Mesendoderm (in vitro differentiated cells): ENCODE results near the gene APOBEC3C. TPM values are rescaled to one million over a fixed set of nuclear protein-coding genes. Genes with fewer than 3 reads are reported as not detected.

Experiments
- DNase-seq: peaks from one replicate; pipeline ENCODE4 v3.0.0; 2013
- H2AK5ac ChIP-seq: 2 replicates; pipeline ENCODE4 v1.6.1; 2013; ENCODE audit warnings: low read length, inconsistent platforms
- H2BK120ac ChIP-seq: 2 replicates; pipeline ENCODE4 v1.6.1; 2013; ENCODE audit warnings: low read depth, mild to moderate bottlenecking, low read length, moderate library complexity, mixed read lengths
- H2BK15ac ChIP-seq: replicated peaks from 2 replicates; pipeline ENCODE4 v1.6.1; 2013; ENCODE audit warnings: low read depth, mild to moderate bottlenecking, moderate library complexity
- H2BK5ac ChIP-seq: 2 replicates; pipeline ENCODE4 v1.6.1; 2013; ENCODE audit warnings: low read length, inconsistent platforms
- H3K18ac ChIP-seq: 2 replicates; pipeline ENCODE4 v1.6.1; 2013; ENCODE audit warnings: mild to moderate bottlenecking, low read length, mixed read lengths
- H3K23ac ChIP-seq: one replicate; pipeline ENCODE4 v1.6.1; 2013; ENCODE audit warnings: low read length
- H3K27ac ChIP-seq: 2 replicates; pipeline ENCODE4 v1.5.1; 2013; ENCODE audit warnings: low read depth, mild to moderate bottlenecking, inconsistent platforms, low read length, moderate library complexity
- H3K27me3 ChIP-seq: 2 replicates; pipeline ENCODE4 v1.6.1; 2013; ENCODE audit warnings: low read length, control low read depth, mild to moderate bottlenecking, inconsistent platforms; ENCODE audit not compliant: insufficient read depth, poor library complexity
- H3K36me3 ChIP-seq: 2 replicates; pipeline ENCODE4 v1.6.1; 2013; ENCODE audit warnings: low read length, inconsistent platforms; ENCODE audit not compliant: control insufficient read depth, insufficient read depth
- H3K4ac ChIP-seq: one replicate; pipeline ENCODE4 v1.6.1; 2013; ENCODE audit warnings: low read depth, mild to moderate bottlenecking, low read length, moderate library complexity
- H3K4me1 ChIP-seq: 2 replicates; pipeline ENCODE4 v1.6.1; 2013; ENCODE audit warnings: low read depth, low read length, inconsistent platforms; ENCODE audit not compliant: control insufficient read depth
- H3K4me2 ChIP-seq: 2 replicates; pipeline ENCODE4 v1.6.1; 2013; ENCODE audit warnings: low read length
- H3K4me3 ChIP-seq: 2 replicates; pipeline ENCODE4 v1.5.1; 2013; ENCODE audit warnings: mild to moderate bottlenecking, low read length
- H3K56ac ChIP-seq: one replicate; pipeline ENCODE4 v1.6.1; 2013; ENCODE audit warnings: low read length
- H3K79me1 ChIP-seq: 2 replicates; pipeline ENCODE4 v1.6.1; 2013; ENCODE audit warnings: low read length, inconsistent platforms
- H3K79me2 ChIP-seq: 2 replicates; pipeline ENCODE4 v1.6.1; 2013; ENCODE audit warnings: mild to moderate bottlenecking, low read length; ENCODE audit not compliant: control insufficient read depth, insufficient read depth
- H3K9ac ChIP-seq: 2 replicates; pipeline ENCODE4 v1.6.1; 2013; ENCODE audit warnings: low read length, inconsistent platforms
- H4K5ac ChIP-seq: one replicate; pipeline ENCODE4 v1.6.1; 2013; ENCODE audit warnings: low read length
- H4K8ac ChIP-seq: one replicate; pipeline ENCODE4 v1.6.1; 2013; ENCODE audit warnings: low read depth, mild to moderate bottlenecking, control low read depth, low read length, moderate library complexity
- WGBS: extraction: QIAGEN DNeasy Blood & Tissue Kit; methylation state at CpG from one replicate; pipeline ENCODE4 v1.1.7; 2013; ENCODE audit warnings: low lambda C conversion rate, missing lambda C conversion rate; ENCODE audit not compliant: insufficient coverage; ENCODE audit errors: extremely low coverage; 5-methylcytosine and 5-hydroxymethylcytosine counted together
- polyA plus RNA-seq, 2 experiments: library from polyadenylated mRNA; stranded (reverse); fragments of 200-250 nt; gene quantifications; one replicate each; pipeline ENCODE4 v1.2.3, GENCODE V29; 2013

The APOBEC3C gene
- 25.5 TPM for polyA plus RNA-seq (2013, experiment 1 of 2)
- 25.1 TPM for polyA plus RNA-seq (2013, experiment 2 of 2)

GRCh38 chr22:39013942-39014722 is at the start of gene APOBEC3C:
Gene APOBEC3C (plus strand): TSS chr22:39014257. CDS start chr22:39014363, 106 bp downstream.
- Histone ChIP-seq H3K79me2 (no peaks in the 10 kb centered on the region), H2AK5ac (no peak within 1 kb of the TSS), H3K36me3 (no peaks in the 10 kb centered on the region), H2BK5ac (peak within 1 kb of the TSS; percentile 86), H3K4me2 (peak within 1 kb of the TSS; percentile 8), H3K4me1 (peaks cover 4% of the 10 kb centered on the region), H3K23ac (no peak within 1 kb of the TSS), H3K4ac (peak within 1 kb of the TSS; percentile 99), H3K27me3 (no peaks in the 10 kb centered on the region), H3K56ac (peak within 1 kb of the TSS; percentile 94), H2BK120ac (peak within 1 kb of the TSS; percentile 35), H3K27ac (peak within 1 kb of the TSS; percentile 90), H4K8ac (no peak within 1 kb of the TSS), H3K18ac (peak within 1 kb of the TSS; percentile 82), H3K9ac (peak within 1 kb of the TSS; percentile 86), H2BK15ac (no peak within 1 kb of the TSS), H4K5ac (no peak within 1 kb of the TSS), H3K4me3 (peak within 1 kb of the TSS; percentile 27), H3K79me1 (no peaks in the 10 kb centered on the region)
- no CpG with 5 or more reads among the region's 18 CpGs for WGBS
- DNase-seq, result peak; percentile 87

GRCh38 chr22:38964306-38964705 is 49.8 kb upstream of the APOBEC3C start:
- no peaks in the 10 kb centered on the region for H3K27me3 ChIP-seq
- no peaks in the 10 kb centered on the region for H3K4me1 ChIP-seq

GRCh38 chr22:38964989-38965388 is 49.1 kb upstream of the APOBEC3C start:
- H3K56ac ChIP-seq, result peak overlapping the region; percentile 25
- DNase-seq, result no peak
- H4K8ac ChIP-seq, result no peak overlapping the region
- no peaks in the 10 kb centered on the region for H3K4me1 ChIP-seq
- WGBS, result no CpG with 5 or more reads among the region's 4 CpGs
- H2AK5ac ChIP-seq, result no peak overlapping the region
- H2BK15ac ChIP-seq, result no peak overlapping the region
- H3K27me3 ChIP-seq, result no peaks in the 10 kb centered on the region
- no peak overlapping the region for H3K4ac ChIP-seq
- H3K36me3 ChIP-seq, result no peaks in the 10 kb centered on the region
- no peak overlapping the region for H3K9ac ChIP-seq
- H3K79me1 ChIP-seq, result no peaks in the 10 kb centered on the region
- H3K79me2 ChIP-seq, result no peaks in the 10 kb centered on the region
- no peak overlapping the region for H3K18ac ChIP-seq
- H2BK120ac ChIP-seq, result no peak overlapping the region
- H3K27ac ChIP-seq, result no peak overlapping the region
- no peak overlapping the region for H3K23ac ChIP-seq
- no peak overlapping the region for H4K5ac ChIP-seq
- no peak overlapping the region for H3K4me2 ChIP-seq
- no peak overlapping the region for H3K4me3 ChIP-seq
- H2BK5ac ChIP-seq, result no peak overlapping the region

More at GRCh38 chr22:38964306-38964705, 49.8 kb upstream of the APOBEC3C start:
- DNase-seq, result no peak
- Histone ChIP-seq H3K56ac (no peak overlapping the region), H4K8ac (no peak overlapping the region), H2AK5ac (no peak overlapping the region), H3K4ac (no peak overlapping the region), H2BK5ac (no peak overlapping the region), H2BK120ac (no peak overlapping the region), H3K79me1 (no peaks in the 10 kb centered on the region), H3K4me3 (no peak overlapping the region), H4K5ac (no peak overlapping the region), H3K79me2 (no peaks in the 10 kb centered on the region), H3K27ac (no peak overlapping the region), H3K18ac (no peak overlapping the region), H3K4me2 (no peak overlapping the region), H2BK15ac (no peak overlapping the region), H3K23ac (no peak overlapping the region), H3K9ac (no peak overlapping the region), H3K36me3 (no peaks in the 10 kb centered on the region)
- no CpG with 5 or more reads among the region's 7 CpGs for WGBS

GRCh38 chr22:38965614-38966379 is 48.3 kb upstream of the APOBEC3C start:
- Histone ChIP-seq H3K4ac (no peak overlapping the region), H3K79me1 (no peaks in the 10 kb centered on the region), H3K36me3 (no peaks in the 10 kb centered on the region), H3K27ac (no peak overlapping the region), H3K4me3 (no peak overlapping the region), H3K4me1 (no peaks in the 10 kb centered on the region), H2BK120ac (no peak overlapping the region), H2BK5ac (no peak overlapping the region), H4K8ac (no peak overlapping the region), H4K5ac (no peak overlapping the region), H3K56ac (no peak overlapping the region), H2AK5ac (no peak overlapping the region), H3K27me3 (no peaks in the 10 kb centered on the region), H3K4me2 (no peak overlapping the region), H3K18ac (no peak overlapping the region), H3K9ac (no peak overlapping the region), H2BK15ac (no peak overlapping the region), H3K79me2 (no peaks in the 10 kb centered on the region), H3K23ac (no peak overlapping the region)
- DNase-seq, result no peak
- no CpG with 5 or more reads among the region's 14 CpGs for WGBS

- Histone ChIP-seq H4K5ac (no peak overlapping the region), H3K79me2 (no peaks in the 10 kb centered on the region), H3K4me3 (no peak overlapping the region), H3K4me2 (no peak overlapping the region), H2BK120ac (no peak overlapping the region), H3K79me1 (no peaks in the 10 kb centered on the region), H3K23ac (no peak overlapping the region), H4K8ac (no peak overlapping the region), H2AK5ac (no peak overlapping the region), H2BK5ac (no peak overlapping the region), H3K9ac (no peak overlapping the region), H3K27me3 (no peaks in the 10 kb centered on the region), H2BK15ac (no peak overlapping the region), H3K36me3 (no peaks in the 10 kb centered on the region), H3K56ac (no peak overlapping the region), H3K18ac (no peak overlapping the region), H3K4ac (no peak overlapping the region), H3K27ac (no peak overlapping the region), H3K4me1 (no peaks in the 10 kb centered on the region)
- DNase-seq, result no peak
- no CpG with 5 or more reads among the region's 5 CpGs for WGBS
Measured at GRCh38 chr22:38966380-38966702, 47.7 kb upstream of the APOBEC3C start.
